ENCODE data around the gene MAGEB5.
"Not testable (repeated sequence)": the region's sequence is repeated elsewhere in the genome, so short reads cannot be mapped to it uniquely, and the experiment has no call there.

The MAGEB5 gene, protein sequence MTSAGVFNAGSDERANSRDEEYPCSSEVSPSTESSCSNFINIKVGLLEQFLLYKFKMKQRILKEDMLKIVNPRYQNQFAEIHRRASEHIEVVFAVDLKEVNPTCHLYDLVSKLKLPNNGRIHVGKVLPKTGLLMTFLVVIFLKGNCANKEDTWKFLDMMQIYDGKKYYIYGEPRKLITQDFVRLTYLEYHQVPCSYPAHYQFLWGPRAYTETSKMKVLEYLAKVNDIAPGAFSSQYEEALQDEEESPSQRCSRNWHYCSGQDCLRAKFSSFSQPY

DNA sequence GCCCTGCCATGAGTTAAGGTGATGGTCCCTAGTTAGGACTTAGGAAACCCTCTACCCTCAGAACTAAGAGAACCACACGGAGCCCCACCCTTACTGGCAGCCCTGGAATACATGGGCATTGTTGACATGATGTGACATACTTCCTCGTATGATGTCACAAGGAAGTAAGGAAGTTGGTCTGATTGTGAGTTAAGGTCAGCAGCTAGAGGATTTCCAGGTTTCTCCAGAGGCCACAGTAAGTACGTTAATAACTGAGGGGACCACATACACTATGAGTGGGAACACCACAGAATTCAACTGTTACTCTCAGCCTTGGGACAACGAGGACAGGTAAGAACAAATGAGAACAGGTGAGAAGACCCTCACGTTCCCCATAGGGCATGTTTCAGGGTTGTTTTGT lies at the start of gene MAGEB5:
MAGEB5 (plus strand) TSS at position 301 of the 400 bp plus-strand sequence. CDS start 1,133 bp downstream, outside the sequence.
- no peak for DNase-seq

GRCh38 chrX:26192204-26192603 lies 23.8 kb upstream of the MAGEB5 start, which contains the start of gene MAGEB6:
Gene MAGEB6, plus strand, starts transcription at chrX:26192440. Its CDS starts 1,407 bp downstream, at chrX:26193847.
- DNase-seq = no peak

DNA sequence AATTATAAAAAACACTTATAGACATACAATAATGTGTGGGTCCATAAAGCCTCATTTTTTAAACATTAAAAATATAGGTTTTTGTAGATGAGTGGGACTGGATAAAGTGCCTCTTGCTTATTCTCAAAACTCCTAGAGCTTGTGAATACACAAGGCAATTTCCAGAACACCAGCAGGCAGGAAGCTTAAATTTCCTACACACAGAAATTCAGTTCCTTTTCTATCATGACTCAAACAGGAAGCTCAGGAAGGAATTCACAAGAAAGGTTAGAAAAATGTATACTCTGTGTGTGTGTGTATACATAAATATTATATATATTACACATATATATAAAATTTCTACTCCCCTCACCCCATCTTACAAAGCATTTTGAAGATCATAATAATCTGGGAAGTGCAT lies 12.4 kb upstream of the MAGEB5 start:
- no peak for DNase-seq

DNA sequence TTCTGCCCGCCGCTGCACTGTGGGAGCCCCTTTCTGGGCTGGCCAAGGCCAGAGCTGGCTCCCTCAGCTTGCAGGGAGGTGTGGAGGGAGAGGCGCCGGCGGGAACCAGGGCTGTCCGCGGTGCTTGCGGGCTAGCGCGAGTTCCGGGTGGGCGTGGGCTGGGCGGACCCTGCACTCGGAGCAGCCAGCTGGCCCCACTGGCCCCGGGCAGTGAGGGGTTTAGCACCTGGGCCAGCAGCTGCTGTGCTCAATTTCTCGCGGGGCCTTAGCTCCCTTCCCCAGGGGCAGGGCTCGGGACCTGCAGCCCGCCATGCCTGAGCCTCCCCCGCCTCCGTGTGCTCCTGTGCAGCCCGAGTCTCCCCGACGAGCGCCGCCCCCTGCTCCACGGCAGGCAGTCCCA lies 11.3 kb upstream of the MAGEB5 start:
- not testable (repeated sequence) for DNase-seq

DNA sequence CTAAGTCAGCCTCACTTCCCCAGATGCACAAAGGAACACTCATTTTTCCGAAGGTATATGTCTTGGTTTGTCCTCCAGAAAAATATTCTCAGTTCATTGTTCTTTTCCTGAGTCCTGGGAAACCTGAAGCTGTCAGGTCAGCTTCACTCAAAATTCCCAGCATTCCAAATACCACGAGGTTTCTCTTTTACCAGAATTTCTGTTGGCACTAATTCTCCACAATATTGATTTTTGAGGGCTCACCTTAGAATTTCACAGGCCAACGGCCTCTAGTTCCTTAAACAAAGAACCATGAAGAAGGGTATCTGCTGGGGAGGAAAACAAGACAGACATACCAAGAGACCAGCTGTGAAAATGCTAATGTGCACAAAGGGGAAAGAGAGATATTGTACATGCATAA lies 8.0 kb upstream of the MAGEB5 start:
- DNase-seq = no peak

DNA sequence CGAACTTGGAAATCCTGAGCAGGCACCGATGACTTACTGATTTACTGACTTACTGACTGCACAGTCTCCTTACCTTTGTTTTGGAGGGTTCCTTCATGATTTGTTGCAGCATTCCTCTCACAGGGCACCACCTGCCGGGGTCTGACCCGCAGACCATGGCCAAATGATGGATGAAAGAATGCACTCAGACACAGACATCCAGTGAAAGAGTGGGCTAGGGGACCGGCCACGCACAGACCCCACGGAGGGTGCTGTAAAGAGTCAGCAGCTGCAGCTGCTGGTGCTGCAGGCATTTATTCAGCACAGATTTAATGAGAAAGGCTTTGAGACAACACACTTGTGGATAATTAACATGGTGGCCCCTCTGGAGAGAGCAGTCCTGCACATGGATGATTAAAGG lies 3.4 kb downstream of the MAGEB5 start:
- no peak for DNase-seq

GRCh38 chrX:26234177-26234576 lies 18.2 kb downstream of the MAGEB5 start:
- no peak for DNase-seq

DNA sequence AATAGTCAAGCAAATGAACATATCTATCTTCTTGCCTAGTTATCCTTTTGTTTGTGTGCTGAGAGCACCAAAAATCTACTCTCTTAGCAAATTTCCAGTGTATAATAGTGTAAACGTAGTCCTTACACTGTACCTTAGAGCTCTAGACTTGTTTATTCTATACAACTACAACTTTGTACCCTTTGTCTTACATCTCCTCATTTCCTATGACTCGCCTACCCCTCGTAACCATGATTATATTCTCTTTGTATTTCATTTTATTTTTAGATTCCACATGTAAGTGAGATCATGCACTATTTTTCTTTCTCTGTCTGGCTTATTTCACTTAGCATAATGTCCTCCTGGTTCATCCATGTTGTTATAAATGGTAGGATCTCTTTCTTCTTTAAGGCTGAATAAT lies 37.6 kb downstream of the MAGEB5 start:
- DNase-seq = no peak

DNA sequence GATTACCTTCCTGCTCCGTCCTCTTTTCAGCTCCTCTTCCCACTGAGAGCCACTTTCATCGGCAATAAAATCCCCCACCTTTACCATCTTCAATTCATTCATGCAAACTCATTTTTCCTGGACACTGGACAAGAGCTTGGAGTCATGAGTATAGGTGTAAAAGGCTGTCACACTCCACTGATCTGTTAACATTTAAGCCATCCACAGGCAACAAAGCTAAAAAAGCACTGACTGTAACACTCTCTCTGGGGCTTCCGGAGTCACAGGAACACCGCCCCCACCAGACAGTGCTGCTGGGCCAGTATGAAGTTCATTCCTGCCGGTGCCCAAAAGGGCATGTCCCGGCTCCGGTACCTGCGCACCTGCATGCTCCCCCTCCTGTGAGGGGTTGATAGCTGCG lies 38.5 kb downstream of the MAGEB5 start:
- no peak for DNase-seq

DNA sequence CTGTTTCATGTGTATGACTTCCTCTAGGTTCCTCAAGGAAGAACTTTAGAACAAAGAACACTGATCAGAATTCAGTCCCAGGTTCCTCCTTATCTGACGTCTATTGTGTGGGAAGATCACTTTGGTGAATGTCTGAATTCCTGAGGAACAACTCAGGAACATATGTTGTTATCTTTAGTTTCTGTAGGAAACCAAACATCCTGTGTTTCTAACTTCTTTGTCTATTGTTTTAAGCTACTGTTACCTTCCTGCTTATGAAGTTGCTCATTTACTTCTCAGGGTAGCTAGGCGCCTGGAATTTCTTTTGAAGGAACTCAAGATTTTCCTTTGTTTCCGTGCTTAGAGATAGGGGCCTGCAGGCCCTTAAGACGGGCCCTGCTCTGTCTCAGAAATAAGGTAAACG lies 46.2 kb downstream of the MAGEB5 start:
- DNase-seq = no peak
